Measurements from ENCODE around the gene CACNB1.

The CACNB1 gene

DNA sequence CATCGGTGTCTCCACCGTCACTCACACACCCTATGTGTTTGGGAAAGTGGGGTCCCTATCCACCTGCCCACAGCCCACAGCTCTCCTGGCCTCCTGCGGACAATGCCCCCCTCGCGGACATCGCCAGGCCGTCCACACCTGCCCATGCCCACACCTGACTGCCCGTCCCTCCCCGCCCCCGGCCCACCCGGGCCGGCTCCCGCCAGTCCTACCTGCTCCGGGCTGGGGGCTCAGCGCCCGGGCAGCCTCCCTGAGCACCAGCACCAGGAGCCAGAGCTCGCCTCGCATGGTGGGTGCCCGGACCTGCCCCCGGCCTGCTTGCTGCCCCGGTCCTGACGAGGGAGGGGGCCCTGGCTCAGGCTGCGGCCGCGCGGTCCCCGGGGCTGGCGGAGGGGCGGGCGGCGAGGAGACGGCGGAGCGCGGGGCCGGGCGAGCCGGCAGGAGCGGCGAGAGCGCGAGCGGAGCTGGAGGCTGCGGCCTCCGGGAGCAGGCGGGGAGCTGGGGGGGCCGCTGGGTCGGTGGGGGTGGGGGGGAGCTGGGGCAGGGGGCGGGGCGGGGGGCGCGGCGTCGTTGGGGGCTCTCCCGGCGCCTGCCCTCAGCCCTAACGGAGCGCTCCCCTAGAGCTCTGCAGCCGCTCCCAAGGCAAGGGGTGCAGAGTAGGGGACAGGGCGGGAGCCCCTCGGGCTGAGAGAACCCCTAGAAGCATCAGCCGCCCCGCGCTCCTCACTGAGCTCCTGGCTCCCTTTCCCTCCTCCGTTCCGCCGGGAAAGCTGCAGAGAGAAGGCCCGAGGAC, 46.1 kb downstream of the CACNB1 start, which contains the start of gene PLXDC1:
Gene PLXDC1 (minus strand): TSS at position 488 of the 793 bp plus-strand sequence. CDS start 200 bp downstream, at position 288.
- Histone ChIP-seq H3K27me3 (peaks cover 76% of the 10 kb centered on the region), H3K27ac (no peak within 1 kb of the TSS)

GRCh38 chr17:39150795-39151149, 46.7 kb downstream of the CACNB1 start:
- Histone ChIP-seq H3K9me3 (no peaks in the 10 kb centered on the region), H3K4me3 (ENCODE audit: low read depth in 1 of 2, low read length in 1 of 2) (no peak overlapping the region), H3K36me3 (no peaks in the 10 kb centered on the region), H3K27me3 (peaks cover 76% of the 10 kb centered on the region), H3K27ac (no peak overlapping the region), H3K4me1 (ENCODE audit: control insufficient read depth in 1 of 2, insufficient read depth in 1 of 2, low read depth in 1 of 2, low read length in 1 of 2) (peaks cover 26 to 38% of the 10 kb centered on the region in 2 experiments)
- TF ChIP-seq CTCF (IDR thresholded peaks at IDR 0.05), result no peak

More for the DNA sequence above, 46.1 kb downstream of the CACNB1 start, which contains the start of gene PLXDC1:
- no peak for TF ChIP-seq CTCF (IDR thresholded peaks at IDR 0.05)
- Histone ChIP-seq H3K9me3 (no peaks in the 10 kb centered on the region), H3K4me3 (ENCODE audit: low read depth in 1 of 2, low read length in 1 of 2) (peak within 1 kb of the TSS; percentile 58 to 80), H3K4me1 (ENCODE audit: control insufficient read depth in 1 of 2, insufficient read depth in 1 of 2, low read depth in 1 of 2, low read length in 1 of 2) (peaks cover 26 to 38% of the 10 kb centered on the region in 2 experiments), H3K36me3 (no peaks in the 10 kb centered on the region)

- peaks cover 26 to 38% of the 10 kb centered on the region in 2 experiments for H3K4me1 ChIP-seq (ENCODE audit: control insufficient read depth in 1 of 2, insufficient read depth in 1 of 2, low read depth in 1 of 2, low read length in 1 of 2)
- H3K36me3 ChIP-seq, result no peaks in the 10 kb centered on the region
- no peak overlapping the region for H3K27ac ChIP-seq
- H3K9me3 ChIP-seq, result no peaks in the 10 kb centered on the region
- H3K4me3 ChIP-seq (ENCODE audit: low read depth in 1 of 2, low read length in 1 of 2), result no peak overlapping the region
- no peak for TF ChIP-seq CTCF (IDR thresholded peaks at IDR 0.05)
- peaks cover 77% of the 10 kb centered on the region for H3K27me3 ChIP-seq
These were observed 47.3 kb downstream of the CACNB1 start for GRCh38 chr17:39150104-39150634.

- Histone ChIP-seq H3K9me3 (no peaks in the 10 kb centered on the region), H3K36me3 (no peaks in the 10 kb centered on the region), H3K4me3 (ENCODE audit: low read depth in 1 of 2, low read length in 1 of 2) (no peak overlapping the region), H3K4me1 (ENCODE audit: control insufficient read depth in 1 of 2, insufficient read depth in 1 of 2, low read depth in 1 of 2, low read length in 1 of 2) (peaks cover 5 to 17% of the 10 kb centered on the region in 2 experiments), H3K27me3 (peaks cover 67% of the 10 kb centered on the region), H3K27ac (no peak overlapping the region)
- no peak for TF ChIP-seq CTCF (IDR thresholded peaks at IDR 0.05)
These were observed 50.0 kb downstream of the CACNB1 start for GRCh38 chr17:39147221-39148185.

- H3K36me3 ChIP-seq, result no peaks in the 10 kb centered on the region
- TF ChIP-seq CTCF (IDR thresholded peaks at IDR 0.05), result no peak
- H3K4me3 ChIP-seq (ENCODE audit: low read depth in 1 of 2, low read length in 1 of 2), result no peak overlapping the region
- H3K4me1 ChIP-seq (ENCODE audit: control insufficient read depth in 1 of 2, insufficient read depth in 1 of 2, low read depth in 1 of 2, low read length in 1 of 2), result peaks cover 0 to 4% of the 10 kb centered on the region in 2 experiments
- H3K27me3 ChIP-seq, result peaks cover 55% of the 10 kb centered on the region
- no peaks in the 10 kb centered on the region for H3K9me3 ChIP-seq
- H3K27ac ChIP-seq, result no peak overlapping the region
These were observed 51.2 kb downstream of the CACNB1 start for GRCh38 chr17:39146273-39146672.
